ENCODE measurements around the gene OR2A2.
"Not testable (repeated sequence)": the region's sequence is repeated elsewhere in the genome, so short reads cannot be mapped to it uniquely, and the experiment has no call there.

OR2A2 gene, protein sequence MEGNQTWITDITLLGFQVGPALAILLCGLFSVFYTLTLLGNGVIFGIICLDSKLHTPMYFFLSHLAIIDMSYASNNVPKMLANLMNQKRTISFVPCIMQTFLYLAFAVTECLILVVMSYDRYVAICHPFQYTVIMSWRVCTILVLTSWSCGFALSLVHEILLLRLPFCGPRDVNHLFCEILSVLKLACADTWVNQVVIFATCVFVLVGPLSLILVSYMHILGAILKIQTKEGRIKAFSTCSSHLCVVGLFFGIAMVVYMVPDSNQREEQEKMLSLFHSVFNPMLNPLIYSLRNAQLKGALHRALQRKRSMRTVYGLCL

DNA sequence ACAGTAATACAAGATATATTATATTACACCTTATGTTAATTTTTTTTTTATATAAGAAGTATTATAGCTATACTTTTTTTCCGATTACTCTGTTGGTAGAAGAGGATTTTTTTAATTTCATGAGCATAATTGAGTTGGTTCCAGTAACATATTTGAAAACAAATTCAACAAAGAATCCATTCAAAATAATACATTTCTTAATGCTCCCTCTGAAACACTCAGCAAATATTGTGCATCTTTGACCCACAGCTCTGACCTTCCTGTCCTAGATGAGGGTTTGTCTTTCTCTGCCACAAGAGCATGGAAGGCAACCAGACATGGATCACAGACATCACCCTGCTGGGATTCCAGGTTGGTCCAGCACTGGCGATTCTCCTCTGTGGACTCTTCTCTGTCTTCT is at the start of gene OR2A2:
Gene OR2A2 (plus strand): TSS at position 301 of the 400 bp plus-strand sequence. CDS start 0 bp downstream, at position 301.
- no peak for DNase-seq (ENCODE audit: low spot score)

DNA sequence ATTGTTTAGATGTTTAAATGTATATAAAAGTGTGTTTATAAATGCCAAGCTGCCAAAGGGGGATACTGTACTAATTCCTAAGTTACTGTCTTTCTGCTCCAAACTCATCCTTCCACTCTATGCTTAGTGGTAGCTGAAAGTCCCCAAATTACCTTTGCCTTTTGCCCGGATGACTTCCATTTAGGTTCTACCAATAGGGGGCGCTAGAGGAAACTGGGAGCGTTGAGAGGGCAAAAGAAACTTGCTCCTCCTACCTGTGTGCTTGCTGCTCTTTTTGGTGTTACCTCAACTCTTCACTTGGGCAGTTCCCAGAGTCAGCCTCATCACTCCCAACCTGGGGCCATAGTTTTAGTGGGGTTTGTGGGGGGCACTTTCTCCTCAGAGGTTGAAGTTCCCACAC is 45.7 kb upstream of the OR2A2 start:
- DNase-seq (ENCODE audit: low spot score) = no peak

DNA sequence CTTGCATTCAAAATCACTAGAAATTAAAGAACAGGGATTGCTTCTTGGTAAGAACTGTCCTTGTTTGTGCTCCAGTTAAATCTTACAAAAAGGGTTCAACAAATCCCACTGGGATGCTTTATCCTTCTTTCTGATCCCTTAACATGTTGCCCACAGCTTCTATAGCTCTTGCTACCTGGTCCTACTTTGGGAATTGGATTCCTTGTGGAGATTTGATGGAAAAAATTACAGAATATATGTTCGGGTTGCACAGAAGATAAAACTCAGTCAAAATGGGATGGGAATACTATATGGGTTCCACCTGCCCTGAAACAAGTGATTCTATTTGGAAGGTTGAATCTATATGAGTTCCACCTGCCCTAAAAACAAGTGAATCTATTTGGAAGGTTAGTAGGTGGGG is 39.9 kb upstream of the OR2A2 start, which contains the start of gene OR2A25:
Gene OR2A25 (plus strand): TSS at position 301 of the 400 bp plus-strand sequence. CDS start 4,409 bp downstream, outside the sequence.
- no peak for DNase-seq (ENCODE audit: low spot score)

DNA sequence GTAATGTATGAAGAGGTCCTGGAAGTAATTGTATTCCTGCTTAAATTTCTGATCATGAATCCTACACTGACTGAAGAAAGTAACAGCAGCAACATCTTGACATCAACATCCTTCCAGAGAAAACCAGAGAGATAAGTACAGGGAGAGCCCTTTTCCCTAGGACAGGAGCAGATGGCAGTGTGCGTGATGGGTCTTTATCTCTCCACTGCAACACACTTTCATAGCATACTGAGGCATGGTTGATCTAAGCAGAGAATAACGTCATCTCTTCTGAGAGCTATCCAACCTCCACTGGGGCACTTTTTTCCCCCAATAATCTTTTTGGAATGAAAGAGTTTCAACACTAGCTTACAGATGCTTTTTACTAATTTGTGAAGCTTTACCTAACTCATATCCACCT is 39.4 kb upstream of the OR2A2 start:
- no peak for DNase-seq (ENCODE audit: low spot score)

DNA sequence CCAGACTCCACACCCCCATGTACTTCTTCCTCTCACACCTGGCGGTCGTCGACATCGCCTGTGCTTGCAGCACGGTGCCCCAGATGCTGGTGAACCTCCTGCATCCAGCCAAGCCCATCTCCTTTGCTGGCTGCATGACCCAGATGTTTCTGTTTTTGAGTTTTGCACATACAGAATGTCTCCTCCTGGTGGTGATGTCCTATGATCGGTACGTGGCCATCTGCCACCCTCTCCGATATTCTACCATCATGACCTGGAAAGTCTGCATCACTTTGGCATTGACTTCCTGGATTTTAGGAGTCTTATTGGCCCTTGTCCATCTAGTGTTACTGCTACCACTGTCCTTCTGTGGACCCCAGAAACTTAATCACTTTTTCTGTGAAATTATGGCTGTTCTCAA is 35.0 kb upstream of the OR2A2 start:
- no peak for DNase-seq (ENCODE audit: low spot score)

DNA sequence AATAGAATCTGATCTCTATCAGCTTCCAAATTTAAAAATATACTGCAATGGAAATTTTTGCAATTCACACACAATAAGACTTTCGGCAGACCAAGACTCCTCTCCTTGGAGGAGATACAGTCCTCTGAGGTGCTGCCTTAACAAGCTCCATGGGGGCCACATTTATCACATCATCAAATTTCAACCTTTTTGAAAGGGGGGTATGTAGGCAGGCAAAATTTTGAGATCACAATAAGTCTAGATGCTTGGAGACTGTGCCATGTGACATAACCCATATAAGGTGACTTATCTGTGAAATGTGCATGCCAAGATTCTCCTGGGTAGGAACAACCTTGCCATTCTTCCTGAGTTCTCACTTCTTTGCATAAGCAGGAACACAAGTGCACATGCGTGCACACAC is 23.4 kb upstream of the OR2A2 start, which contains the start of gene OR2A12:
Gene OR2A12 (plus strand): TSS at position 301 of the 400 bp plus-strand sequence. CDS start 8,830 bp downstream, outside the sequence.
- DNase-seq (ENCODE audit: low spot score) = no peak

DNA sequence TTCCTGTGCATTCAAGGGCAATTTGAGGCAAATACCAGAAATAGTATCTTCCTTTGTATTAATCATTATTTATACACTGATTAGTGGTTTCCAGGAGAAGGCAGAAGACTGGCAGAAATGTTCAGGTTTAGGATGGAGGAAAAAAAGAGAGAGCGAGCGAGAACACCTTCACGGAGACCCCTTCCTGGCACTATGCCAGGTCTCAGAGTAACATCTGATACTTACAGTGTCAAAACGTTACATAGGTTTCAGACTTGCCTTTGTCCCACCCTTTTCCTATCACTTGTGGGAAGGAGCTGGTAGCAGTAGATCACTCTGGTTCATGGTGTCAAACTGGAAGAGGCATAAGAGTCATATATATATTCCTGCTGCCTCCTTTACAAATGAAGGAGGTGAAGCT is 22.7 kb upstream of the OR2A2 start:
- no peak for DNase-seq (ENCODE audit: low spot score)

DNA sequence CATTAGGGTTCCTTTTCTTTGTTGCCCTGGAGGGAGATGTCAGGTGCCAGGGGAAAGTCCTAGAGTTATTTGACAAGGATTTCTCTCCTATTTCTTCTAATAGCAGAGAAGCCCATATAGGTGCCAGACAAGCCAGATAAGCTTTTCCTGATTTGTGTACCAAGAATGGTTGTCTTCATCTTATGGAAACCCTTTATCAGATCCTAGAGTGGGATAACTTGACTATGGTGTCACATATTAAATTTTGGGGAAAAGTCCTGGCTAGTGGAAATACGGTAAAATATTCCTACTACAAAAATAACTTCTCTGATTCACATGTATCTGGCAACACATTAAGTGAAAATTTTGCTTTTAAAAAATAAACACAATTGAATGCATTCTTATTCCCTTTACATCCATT is 22.2 kb upstream of the OR2A2 start:
- DNase-seq (ENCODE audit: low spot score) = no peak

DNA sequence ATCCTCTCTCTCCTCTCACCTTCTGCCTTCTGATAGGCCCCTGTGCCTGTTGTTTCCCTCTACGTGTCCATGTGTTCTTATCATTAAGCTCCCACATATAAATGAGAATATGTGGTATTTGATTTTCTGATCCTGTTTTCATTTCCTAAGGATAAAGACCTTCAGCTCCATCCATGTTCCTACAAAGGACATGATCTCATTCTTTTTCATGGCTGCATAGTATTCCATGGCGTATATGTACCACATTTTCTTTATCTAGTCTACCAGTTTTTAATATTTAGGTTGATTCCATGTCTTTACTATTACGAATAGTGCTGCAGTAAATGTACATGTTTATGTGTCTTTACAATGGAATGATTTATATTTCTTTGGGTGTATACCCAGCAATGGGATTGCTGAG is 18.7 kb upstream of the OR2A2 start:
- DNase-seq (ENCODE audit: low spot score) = no peak

DNA sequence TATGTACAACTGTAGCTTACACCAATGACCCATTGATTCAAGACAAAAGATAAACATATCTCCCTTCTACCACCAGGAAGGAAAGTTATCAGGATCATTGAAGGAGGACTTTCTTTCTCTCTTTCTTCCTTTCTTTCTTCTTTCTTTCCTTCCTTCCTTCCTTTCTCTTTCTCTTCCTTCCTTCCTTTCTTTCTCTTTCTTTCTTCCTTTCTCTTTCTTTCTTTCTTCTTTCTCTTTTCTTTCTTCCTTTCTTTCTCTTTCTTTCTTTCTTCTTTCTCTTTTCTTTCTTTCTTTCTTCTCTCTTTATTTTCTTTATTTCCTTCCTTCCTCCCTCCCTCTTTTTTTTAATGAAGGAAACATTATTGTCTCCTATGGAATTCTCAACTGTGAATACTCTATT is 10.6 kb upstream of the OR2A2 start:
- no peak for DNase-seq (ENCODE audit: low spot score)

DNA sequence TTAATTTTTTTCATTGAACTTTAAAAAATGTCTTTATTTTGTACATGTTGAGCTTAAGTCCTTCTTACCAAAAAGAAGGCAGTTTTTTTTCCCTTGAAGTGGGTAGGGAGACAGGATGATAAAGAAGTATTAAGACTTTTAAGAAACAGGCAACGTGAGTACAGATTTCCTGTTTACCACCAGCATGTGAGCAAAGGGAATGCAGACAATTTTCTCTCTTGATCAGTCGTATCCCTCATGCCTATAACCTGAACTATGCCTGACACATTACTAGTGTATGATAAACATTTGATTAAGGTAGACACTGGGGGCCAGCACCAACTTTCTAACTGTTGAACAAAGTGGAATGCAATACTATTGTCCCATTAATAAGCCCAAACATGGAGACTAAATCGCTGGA is 8.8 kb upstream of the OR2A2 start:
- no peak for DNase-seq (ENCODE audit: low spot score)

DNA sequence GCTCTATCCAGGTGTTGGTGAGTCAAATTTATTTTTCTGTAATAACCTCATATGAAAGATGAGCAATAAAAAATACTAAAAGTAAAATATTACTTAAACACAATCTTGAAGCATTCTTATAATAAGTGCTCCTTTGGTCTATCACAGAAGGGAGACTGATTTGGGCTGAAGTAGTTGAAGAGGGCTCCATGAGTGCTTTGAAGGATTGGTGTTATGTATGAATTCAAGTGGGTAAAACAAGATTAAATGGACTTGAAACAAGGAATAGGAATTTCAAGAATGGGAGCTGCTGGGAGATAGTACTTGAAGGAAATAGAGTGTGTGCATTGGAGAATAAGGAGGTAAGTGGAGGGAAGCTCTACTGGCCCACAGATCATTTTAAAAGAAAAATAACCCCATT is 7.3 kb upstream of the OR2A2 start:
- no peak for DNase-seq (ENCODE audit: low spot score)

DNA sequence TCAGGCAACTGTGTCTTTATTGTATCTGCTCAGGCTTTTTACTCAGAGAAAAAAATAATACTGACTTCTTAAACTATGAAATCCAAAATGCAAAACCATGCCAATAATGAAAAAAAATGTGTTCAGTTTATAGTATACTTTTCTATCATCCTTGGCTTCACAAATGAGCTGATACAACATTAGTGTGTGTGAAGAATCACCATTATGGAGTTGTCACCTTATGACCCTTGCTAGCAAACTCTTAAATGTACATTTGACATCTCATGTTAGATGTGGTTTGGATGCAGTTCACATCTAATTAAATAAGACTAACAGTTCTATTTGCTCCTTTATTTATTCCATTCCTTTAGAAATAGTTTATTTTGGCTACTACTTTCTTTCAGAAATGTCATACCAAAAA is 4.2 kb upstream of the OR2A2 start:
- DNase-seq (ENCODE audit: low spot score) = no peak

DNA sequence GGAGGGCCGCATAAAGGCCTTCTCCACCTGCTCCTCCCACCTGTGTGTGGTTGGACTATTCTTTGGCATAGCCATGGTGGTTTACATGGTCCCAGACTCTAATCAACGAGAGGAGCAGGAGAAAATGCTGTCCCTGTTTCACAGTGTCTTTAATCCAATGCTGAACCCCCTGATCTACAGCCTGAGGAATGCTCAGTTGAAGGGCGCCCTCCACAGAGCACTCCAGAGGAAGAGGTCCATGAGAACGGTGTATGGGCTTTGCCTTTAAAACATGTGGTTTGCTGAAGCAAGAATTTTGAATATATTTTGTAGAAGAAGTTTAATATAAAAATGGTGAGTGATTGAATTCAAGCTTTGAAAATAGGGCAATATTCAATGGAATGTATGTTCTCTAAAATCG is 889 bp downstream of the OR2A2 start:
- no peak for DNase-seq (ENCODE audit: low spot score)

DNA sequence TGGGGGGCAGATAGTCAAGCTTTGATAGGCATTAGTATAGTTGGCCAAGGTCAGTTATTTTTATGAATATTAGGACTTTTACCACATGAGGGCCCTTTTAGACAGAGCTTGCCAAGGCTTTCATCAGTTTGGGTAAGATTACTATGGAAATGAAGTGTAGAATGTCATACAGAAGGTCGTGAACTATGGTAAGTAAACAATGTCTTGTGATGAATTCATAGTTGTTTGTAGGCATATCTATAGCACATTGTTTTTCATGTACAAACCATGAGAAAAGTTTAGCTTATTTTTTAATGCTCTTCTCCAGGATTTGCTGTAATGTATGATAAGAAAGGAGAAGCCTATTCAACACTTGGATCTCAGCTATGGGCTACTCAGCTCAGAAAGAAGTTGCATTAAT is 4.3 kb downstream of the OR2A2 start:
- no peak for DNase-seq (ENCODE audit: low spot score)

DNA sequence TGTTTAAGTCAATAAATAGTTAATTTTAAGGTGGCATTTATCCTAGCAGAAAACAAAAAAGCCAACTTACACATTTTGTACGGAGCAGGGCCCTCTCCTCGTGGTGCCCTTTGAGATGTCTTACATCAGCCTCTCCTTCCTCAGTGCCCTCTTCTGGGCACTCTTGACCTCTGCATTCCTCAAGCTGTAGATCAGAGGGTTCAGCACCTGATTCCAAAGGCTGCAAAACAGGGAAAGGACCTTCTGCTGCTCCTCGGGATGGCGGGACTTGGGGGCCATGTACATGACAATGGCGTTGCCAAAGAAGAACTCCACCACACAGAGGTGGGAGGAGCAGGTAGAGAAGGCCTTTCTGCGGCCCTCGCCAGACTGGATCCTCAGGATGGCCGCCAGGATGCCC is 9.0 kb downstream of the OR2A2 start:
- no peak for DNase-seq (ENCODE audit: low spot score)

DNA sequence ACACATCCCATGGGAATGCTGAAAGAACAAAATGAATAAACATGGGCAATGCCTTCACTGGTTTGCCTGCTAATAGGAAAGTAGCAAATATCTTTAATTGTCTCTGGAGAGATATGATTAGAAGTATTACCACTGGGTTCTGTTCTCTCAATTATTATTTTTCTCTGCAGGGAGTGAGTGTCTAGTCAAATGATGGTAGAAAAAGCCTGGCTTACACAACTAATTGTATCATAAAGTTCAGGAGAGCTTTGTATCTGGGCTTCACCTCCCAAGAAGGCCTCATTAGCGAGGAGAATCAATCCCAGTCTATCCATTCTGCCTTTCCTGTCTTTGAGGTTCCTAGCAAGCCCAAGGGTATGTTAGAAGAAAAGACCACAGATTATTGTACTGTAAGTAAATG is 13.5 kb downstream of the OR2A2 start, which contains the start of gene OR2A14:
Gene OR2A14 (plus strand): TSS at position 301 of the 400 bp plus-strand sequence. CDS start 5,937 bp downstream, outside the sequence.
- no peak for DNase-seq (ENCODE audit: low spot score)

DNA sequence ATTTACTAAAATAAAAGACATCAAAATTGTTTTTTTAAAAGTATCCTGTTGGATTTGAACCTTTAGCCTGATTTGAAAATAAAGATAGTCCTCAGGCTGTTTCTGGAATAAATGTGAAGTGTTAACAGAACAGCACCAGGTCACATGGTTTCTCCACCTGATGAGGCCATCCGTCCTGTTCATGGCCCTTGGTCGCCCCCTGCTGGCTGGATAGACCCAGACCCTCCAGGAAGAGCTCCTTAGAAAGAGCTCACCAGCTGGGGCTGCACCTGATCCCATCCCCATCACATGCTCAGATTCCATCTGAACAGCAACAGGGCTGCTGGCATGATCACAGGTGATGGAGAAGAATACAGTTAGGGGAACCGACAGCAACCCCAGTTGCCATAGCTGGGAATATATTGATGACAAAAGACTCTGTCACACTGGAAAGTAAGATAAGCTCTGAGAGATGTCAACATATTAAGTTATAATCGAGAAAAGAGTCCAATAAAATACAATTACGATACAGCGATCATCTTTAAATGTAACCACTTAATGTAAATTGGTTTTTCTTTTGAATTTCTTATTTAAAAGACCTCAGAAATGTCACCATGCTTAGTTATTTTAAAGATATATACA is 18.4 kb downstream of the OR2A2 start:
- peak; percentile 38 for DNase-seq (ENCODE audit: low spot score)

DNA sequence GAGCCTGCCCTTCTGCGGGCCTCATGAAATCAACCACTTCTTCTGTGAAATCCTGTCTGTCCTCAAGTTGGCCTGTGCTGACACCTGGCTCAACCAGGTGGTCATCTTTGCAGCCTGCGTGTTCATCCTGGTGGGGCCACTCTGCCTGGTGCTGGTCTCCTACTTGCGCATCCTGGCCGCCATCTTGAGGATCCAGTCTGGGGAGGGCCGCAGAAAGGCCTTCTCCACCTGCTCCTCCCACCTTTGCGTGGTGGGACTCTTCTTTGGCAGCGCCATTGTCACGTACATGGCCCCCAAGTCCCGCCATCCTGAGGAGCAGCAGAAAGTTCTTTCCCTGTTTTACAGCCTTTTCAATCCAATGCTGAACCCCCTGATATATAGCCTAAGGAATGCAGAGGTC is 20.2 kb downstream of the OR2A2 start:
- DNase-seq (ENCODE audit: low spot score) = not testable (repeated sequence)

DNA sequence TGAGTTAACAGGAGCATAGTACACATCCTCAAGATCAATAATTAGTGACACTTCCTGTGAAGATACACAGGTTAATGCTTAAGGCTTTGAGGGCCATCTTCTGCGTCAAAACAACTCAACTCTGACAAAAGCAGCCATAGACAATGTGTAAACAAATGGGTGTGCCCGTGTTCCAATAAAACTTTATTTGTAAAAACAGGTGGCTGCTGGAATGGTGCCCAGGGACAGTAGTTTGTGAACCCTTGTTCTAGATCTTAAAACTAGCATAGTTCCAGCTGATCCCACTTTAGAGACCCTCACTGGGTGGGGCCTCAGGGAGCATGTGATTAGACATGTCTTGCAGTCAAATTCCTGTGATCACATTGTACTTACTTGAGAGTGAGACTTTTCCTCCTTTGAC is 21.3 kb downstream of the OR2A2 start:
- no peak for DNase-seq (ENCODE audit: low spot score)

DNA sequence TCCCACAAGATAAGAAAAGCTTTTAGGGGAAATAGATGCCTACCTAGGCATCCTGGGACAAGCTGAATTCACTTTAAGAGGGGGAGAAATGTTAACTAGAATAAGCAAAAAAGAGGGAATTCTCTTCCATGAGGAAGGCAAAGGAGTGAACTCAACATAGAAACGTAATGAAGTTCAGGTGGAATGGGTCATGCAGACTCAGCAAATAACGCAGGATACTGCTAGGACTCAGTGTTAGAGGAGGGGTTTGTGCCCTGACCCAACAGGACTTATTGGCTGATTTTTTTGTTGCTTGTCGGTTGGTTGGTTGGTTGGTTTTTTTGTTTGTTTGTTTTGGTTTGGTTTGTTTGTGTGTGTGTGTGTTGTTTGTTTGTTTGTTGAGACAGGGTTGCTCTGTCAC is 22.9 kb downstream of the OR2A2 start:
- DNase-seq (ENCODE audit: low spot score) = no peak

DNA sequence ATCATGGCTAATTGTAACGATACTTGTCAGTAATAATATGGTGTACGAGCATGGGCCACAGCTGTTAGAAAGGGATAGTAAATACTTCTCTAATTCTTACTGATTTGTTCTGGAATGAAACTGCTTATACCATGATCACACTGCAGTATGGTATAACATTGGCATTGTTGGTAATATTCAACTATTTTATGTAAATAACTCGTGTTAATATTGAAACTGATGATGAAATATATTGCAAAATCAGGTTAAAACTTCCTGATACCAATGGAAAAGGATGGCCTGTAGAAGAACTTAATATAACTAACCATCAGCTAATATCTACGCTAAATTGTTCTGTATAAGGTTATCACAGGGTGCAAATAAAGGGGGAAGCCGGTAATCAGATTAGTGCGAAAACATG is 23.9 kb downstream of the OR2A2 start:
- no peak for DNase-seq (ENCODE audit: low spot score)

DNA sequence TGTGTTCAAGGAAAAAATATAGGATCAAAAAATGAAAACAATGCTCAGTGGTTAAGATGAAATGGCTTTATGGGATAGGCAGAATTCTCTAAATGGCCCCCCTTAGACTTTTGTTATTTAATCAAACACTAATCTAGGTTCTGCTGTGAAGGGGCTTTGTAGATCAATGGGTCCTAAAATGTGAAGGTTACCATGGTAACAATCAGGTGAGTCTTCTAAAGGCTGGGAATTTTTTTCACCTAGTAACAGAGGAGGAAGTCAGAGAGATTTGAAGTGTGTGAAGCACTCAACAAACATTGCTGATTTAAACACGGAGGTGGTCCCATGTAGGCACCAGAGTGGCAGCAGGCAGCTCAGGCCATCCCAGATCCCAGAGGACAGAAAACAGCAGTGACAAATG is 24.7 kb downstream of the OR2A2 start:
- no peak for DNase-seq (ENCODE audit: low spot score)

DNA sequence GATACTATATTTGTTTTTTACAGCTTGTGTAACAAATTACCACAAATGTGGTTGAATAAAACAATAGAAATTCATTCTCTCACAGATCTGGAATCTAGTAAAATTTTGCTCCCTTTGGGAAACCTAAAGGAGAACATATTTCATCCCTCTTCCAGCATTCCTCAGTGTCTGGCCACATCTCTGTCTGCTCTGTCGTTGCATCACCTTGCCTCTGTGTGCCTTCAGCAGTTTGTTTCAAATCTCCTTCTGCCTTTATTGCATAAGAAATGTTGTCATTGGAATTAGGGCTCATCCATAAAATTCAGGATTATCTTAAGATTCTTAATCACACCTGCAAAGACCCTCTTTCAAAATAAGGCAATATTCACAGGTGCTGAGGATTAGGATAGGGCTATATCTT is 28.1 kb downstream of the OR2A2 start:
- no peak for DNase-seq (ENCODE audit: low spot score)

All from globus pallidus (tissue), 1 donor.